PC-3 (cell line): ENCODE data around the gene PTGER3.

ENCODE experiments used
- CTCF ChIP-seq: fragments of 300-600 bp; sonication (generic); conservative IDR thresholded peaks from 2 replicates; pipeline ENCODE4 v1.5.1; 2017; ENCODE audit warnings: antibody characterized with exemption, low read depth, mild to moderate bottlenecking, low read length
- EZH2 ChIP-seq: fragments of 300-600 bp; sonication (generic); IDR thresholded peaks from one replicate; pipeline ENCODE4 v1.6.1; 2017; ENCODE audit warnings: antibody characterized with exemption, mild to moderate bottlenecking, low read length; ENCODE audit not compliant: unreplicated experiment
- EZH2phosphoT487 ChIP-seq: fragments of 300-600 bp; sonication (generic); IDR thresholded peaks from 2 replicates; pipeline ENCODE4 v1.6.1; 2018; ENCODE audit warnings: mild to moderate bottlenecking, antibody characterized with exemption, low read length, borderline replicate concordance

DNA sequence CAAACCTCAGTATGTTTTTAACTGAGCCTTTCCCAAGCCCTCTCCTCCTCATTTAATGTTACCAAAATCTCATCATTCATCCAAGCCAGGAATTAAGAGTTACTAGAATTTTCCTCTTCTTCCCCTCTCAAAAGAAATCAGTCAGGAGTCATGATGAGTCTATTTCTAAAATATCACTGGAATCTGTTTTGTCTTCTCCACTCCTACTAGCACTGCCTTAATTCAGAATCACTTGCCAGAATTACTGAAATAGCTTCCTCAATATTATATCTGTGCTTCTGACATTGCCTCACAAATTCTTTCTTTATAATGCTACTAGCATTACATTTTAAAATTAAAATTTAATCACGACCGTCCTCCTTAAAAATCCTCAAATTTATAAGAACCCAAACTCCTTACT, 106.1 kb downstream of the PTGER3 start:
- TF ChIP-seq CTCF (no peak), EZH2phosphoT487 (no peak), EZH2 (no peak)
